B cell (primary cell): ENCODE data around the gene TNIK. TPM values are rescaled to one million over a fixed set of nuclear protein-coding genes. Genes with fewer than 3 reads are reported as not detected.

Experiments
- ATAC-seq: fragments of 200-7000 bp; cut with Tn5 transposase; one replicate; pipeline ENCODE4 v1.10.0; 2021; ENCODE audit warnings: low read depth, mild to moderate bottlenecking, moderate number of reproducible peaks, moderate library complexity
- CTCF ChIA-PET: fragments of 350-600 bp; sonication (Branson Sonifier 250); formaldehyde crosslinking; loops from one replicate; lab custom pipeline; 2021; ENCODE audit warnings: antibody characterized with exemption, inconsistent platforms; lab: Charles Lee
- POLR2A ChIA-PET: fragments of 350-600 bp; sonication (Branson Sonifier 250); formaldehyde crosslinking; loops from one replicate; lab custom pipeline; 2021; ENCODE audit warnings: antibody characterized with exemption; lab: Charles Lee
- DNase-seq: peaks from one replicate; pipeline ENCODE4 v3.0.0; 2013
- H2AFZ ChIP-seq: 2 replicates; pipeline ENCODE4 v1.6.1; 2012; ENCODE audit warnings: mild to moderate bottlenecking, low read depth, low read length; ENCODE audit not compliant: insufficient read depth, poor library complexity, severe bottlenecking
- H3K27ac ChIP-seq, 2 donors: 1 replicate in 1 of 2; 2 replicates in 1 of 2; pipeline ENCODE4 v1.5.1; 2012 to 2013; ENCODE audit warnings: low read length in 2 of 2, mild to moderate bottlenecking in 2 of 2, moderate library complexity in 1 of 2
- H3K27me3 ChIP-seq, 4 experiments: fragments of 200-600 bp in 1 of 4; sonication (generic) in 1 of 4; replicated peaks in 1 of 4; 1 replicate in 2 of 4; 2 replicates in 2 of 4; pipeline versions ENCODE4 v1.6.1 to v1.7.0; 2013 to 2016; ENCODE audit warnings: low read length in 3 of 4, mild to moderate bottlenecking in 2 of 4, mixed read lengths in 1 of 4, moderate library complexity in 1 of 4; ENCODE audit not compliant: insufficient read depth in 4 of 4, control insufficient read depth in 3 of 4; ENCODE audit errors: control extremely low read depth in 1 of 4
- H3K36me3 ChIP-seq, 2 experiments: replicated peaks in 1 of 2; 1 replicate in 1 of 2; 2 replicates in 1 of 2; pipeline versions ENCODE4 v1.6.1 to v1.7.1; 2013; ENCODE audit warnings: low read length in 1 of 2; ENCODE audit not compliant: insufficient read depth in 2 of 2, control insufficient read depth in 1 of 2; ENCODE audit errors: control extremely low read depth in 1 of 2, extremely low read depth in 1 of 2
- H3K4me1 ChIP-seq, 2 donors: fragments of 200-600 bp in 1 of 2; sonication (generic) in 1 of 2; 1 replicate in 1 of 2; 2 replicates in 1 of 2; pipeline versions ENCODE4 v1.5.1 to v1.6.1; 2013 to 2017; ENCODE audit warnings: low read length in 2 of 2; ENCODE audit not compliant: control insufficient read depth in 2 of 2, insufficient read depth in 2 of 2
- H3K4me2 ChIP-seq: replicated peaks from 2 replicates; pipeline ENCODE3; 2012; ENCODE audit warnings: mild to moderate bottlenecking, low read depth, low read length; ENCODE audit not compliant: poor library complexity, severe bottlenecking
- H3K4me3 ChIP-seq, 5 experiments: fragments of 200-600 bp in 1 of 5; sonication (generic) in 1 of 5; 1 replicate in 3 of 5; 2 replicates in 2 of 5; pipeline versions ENCODE4 v1.5.1 to v1.7.0; 2011 to 2016; ENCODE audit warnings: low read length in 4 of 5, mild to moderate bottlenecking in 4 of 5, low read depth in 2 of 5, control low read depth in 1 of 5, moderate library complexity in 1 of 5; ENCODE audit not compliant: insufficient read depth in 1 of 5; ENCODE audit errors: control extremely low read depth in 1 of 5, extremely low read depth in 1 of 5
- H3K79me2 ChIP-seq: fragments of 200-600 bp; sonication (generic); one replicate; pipeline ENCODE4 v1.6.0; 2016; ENCODE audit warnings: low read length; ENCODE audit not compliant: control insufficient read depth, insufficient read depth
- H3K9ac ChIP-seq: fragments of 200-600 bp; sonication (generic); 2 replicates; pipeline ENCODE4 v1.6.1; 2017; ENCODE audit warnings: mild to moderate bottlenecking, low read length, moderate library complexity
- H3K9me3 ChIP-seq, 3 donors: one replicate each; pipeline versions ENCODE4 v1.6.1 to v1.7.1; 2013; ENCODE audit warnings: low read length in 2 of 3; ENCODE audit not compliant: control insufficient read depth in 2 of 3, insufficient read depth in 1 of 3; ENCODE audit errors: control extremely low read depth in 1 of 3
- H4K20me1 ChIP-seq: 2 replicates; pipeline ENCODE4 v1.6.0; 2012; ENCODE audit warnings: mild to moderate bottlenecking, low read length; ENCODE audit not compliant: insufficient read depth, control insufficient read depth, poor library complexity, severe bottlenecking
- H3K27ac Mint-ChIP-seq: one replicate; pipeline ENCODE4 v1.8.0; 2021; ENCODE audit warnings: mixed read lengths
- H3K27me3 Mint-ChIP-seq: one replicate; pipeline ENCODE4 v1.8.0; 2021; ENCODE audit warnings: mixed read lengths
- H3K4me1 Mint-ChIP-seq: one replicate; pipeline ENCODE4 v1.8.0; 2021; ENCODE audit warnings: mixed read lengths
- H3K4me3 Mint-ChIP-seq: one replicate; pipeline ENCODE4 v1.8.0; 2021; ENCODE audit warnings: mixed read lengths
- H3K9me3 Mint-ChIP-seq: one replicate; pipeline ENCODE4 v1.8.0; 2022; ENCODE audit warnings: mixed read lengths; ENCODE audit not compliant: insufficient read depth
- EZH2 ChIP-seq: IDR thresholded peaks from 2 replicates; pipeline ENCODE4 v1.6.1; 2012; ENCODE audit warnings: borderline replicate concordance, low read depth, mild to moderate bottlenecking, moderate library complexity, low read length; ENCODE audit not compliant: insufficient read depth, poor library complexity, severe bottlenecking
- WGBS: methylation state at CpG from one replicate; pipeline ENCODE4 v1.1.5; 2013; ENCODE audit warnings: missing lambda C conversion rate; ENCODE audit not compliant: insufficient coverage; 5-methylcytosine and 5-hydroxymethylcytosine counted together
- intact Hi-C: fragments of 100-400 bp; cut with micrococcal nuclease; formaldehyde crosslinking; loops from one replicate; pipeline ENCODE4 v1.10.0; 2022
- polyA plus RNA-seq: library from polyadenylated mRNA; depleted of rRNA; stranded (reverse); fragments of >200 nt; gene quantifications from 2 replicates; pipeline ENCODE4 v1.2.3, GENCODE V29; 2012
- total RNA-seq, 2 donors: library from RNA; stranded (reverse); fragments of 120-200 nt in 1 of 2; gene quantifications; 1 replicate in 1 of 2; 2 replicates in 1 of 2; pipeline versions ENCODE4 v1.2.3 to v1.2.4, GENCODE V29; 2013 to 2022
- TF ChIP-seq, protein P1 (sequence below): fragments of 200-600 bp; IDR thresholded peaks from one replicate; pipeline ENCODE4 v1.8.0; 2022; ENCODE audit warnings: antibody characterized with exemption, mild to moderate bottlenecking

TNIK gene
- total and polyA plus RNA-seq, 2 donors (not counting 1 experiment from before 2014, with no cell fraction given) = 0.66 to 7.7 TPM

DNA sequence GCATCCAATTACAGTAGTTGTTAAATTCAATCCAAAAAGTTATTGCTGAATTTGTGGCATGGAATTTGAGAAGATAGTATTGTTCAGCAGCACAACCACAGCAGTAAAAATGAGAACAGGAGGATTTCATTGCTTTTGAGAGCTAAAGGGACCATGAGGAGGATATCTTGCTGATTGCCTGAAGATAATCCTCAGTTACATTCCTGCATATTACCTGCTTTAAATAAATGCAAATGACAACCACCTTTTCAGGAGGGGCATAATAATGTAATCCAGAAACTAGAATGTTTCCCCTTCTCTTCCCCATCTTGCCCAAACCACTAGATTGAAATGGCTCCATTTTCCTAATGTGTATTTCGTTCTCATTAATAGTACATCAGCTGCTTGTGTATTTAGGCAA lies 398.5 kb downstream of the TNIK start:
- H2AFZ ChIP-seq = no peak overlapping the region
- Mint-ChIP-seq H3K4me1 (no peaks in the 10 kb centered on the region), H3K27ac (no peak overlapping the region), H3K9me3 (no peaks in the 10 kb centered on the region), H3K4me3 (no peak overlapping the region), H3K27me3 (no peaks in the 10 kb centered on the region)
- no CpG with 5 or more reads among the region's 1 CpG for WGBS
- H3K36me3 ChIP-seq = no peaks in the 10 kb centered on the region
- H4K20me1 ChIP-seq = no peaks in the 10 kb centered on the region
- POLR2A ChIA-PET = no interaction called here
- no peak overlapping the region for H3K27ac ChIP-seq
- H3K4me2 ChIP-seq = no peak overlapping the region
- no peaks in the 10 kb centered on the region for H3K27me3 ChIP-seq
- intact Hi-C loops = no loop called here
- H3K79me2 ChIP-seq = no peaks in the 10 kb centered on the region
- H3K4me1 ChIP-seq = no peaks in the 10 kb centered on the region
- no peaks in the 10 kb centered on the region for H3K9me3 ChIP-seq
- TF ChIP-seq, protein P1, sequence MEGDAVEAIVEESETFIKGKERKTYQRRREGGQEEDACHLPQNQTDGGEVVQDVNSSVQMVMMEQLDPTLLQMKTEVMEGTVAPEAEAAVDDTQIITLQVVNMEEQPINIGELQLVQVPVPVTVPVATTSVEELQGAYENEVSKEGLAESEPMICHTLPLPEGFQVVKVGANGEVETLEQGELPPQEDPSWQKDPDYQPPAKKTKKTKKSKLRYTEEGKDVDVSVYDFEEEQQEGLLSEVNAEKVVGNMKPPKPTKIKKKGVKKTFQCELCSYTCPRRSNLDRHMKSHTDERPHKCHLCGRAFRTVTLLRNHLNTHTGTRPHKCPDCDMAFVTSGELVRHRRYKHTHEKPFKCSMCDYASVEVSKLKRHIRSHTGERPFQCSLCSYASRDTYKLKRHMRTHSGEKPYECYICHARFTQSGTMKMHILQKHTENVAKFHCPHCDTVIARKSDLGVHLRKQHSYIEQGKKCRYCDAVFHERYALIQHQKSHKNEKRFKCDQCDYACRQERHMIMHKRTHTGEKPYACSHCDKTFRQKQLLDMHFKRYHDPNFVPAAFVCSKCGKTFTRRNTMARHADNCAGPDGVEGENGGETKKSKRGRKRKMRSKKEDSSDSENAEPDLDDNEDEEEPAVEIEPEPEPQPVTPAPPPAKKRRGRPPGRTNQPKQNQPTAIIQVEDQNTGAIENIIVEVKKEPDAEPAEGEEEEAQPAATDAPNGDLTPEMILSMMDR = no peak
- TF ChIP-seq EZH2 = no peak
- no peak overlapping the region for H3K9ac ChIP-seq
- DNase-seq (no peak), ATAC-seq (no peak)
- H3K4me3 ChIP-seq = no peak overlapping the region
- CTCF ChIA-PET = no interaction called here

DNA sequence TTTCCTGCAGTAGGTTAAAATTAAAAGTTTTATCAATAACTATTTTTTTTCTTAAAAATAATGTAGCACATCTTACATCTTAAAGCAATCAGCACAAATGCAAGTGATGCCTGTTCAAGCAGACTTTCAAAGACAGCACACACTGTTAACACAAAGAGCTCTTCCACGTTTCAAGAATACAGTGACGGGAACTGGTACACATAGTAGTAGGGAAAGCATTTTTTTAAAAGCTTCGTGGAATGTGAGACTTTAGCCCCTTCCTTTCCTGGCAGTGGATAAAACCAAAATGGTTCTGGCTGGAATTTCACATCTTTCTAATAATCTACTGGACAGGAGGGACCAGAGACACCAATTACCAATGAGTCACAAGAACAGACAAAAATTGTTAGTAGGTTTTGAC lies 400.2 kb downstream of the TNIK start:
- Histone ChIP-seq H3K9me3 (no peaks in the 10 kb centered on the region), H4K20me1 (no peaks in the 10 kb centered on the region), H3K79me2 (no peaks in the 10 kb centered on the region), H3K4me3 (no peak overlapping the region), H3K4me1 (no peaks in the 10 kb centered on the region), H3K27ac (no peak overlapping the region), H3K27me3 (no peaks in the 10 kb centered on the region), H3K36me3 (no peaks in the 10 kb centered on the region), H3K4me2 (no peak overlapping the region), H2AFZ (no peak overlapping the region), H3K9ac (no peak overlapping the region)
- ChIA-PET POLR2A (no interaction called here), CTCF (no interaction called here)
- no peak for TF ChIP-seq EZH2
- TF ChIP-seq, protein P1 = no peak
- Mint-ChIP-seq H3K9me3 (no peaks in the 10 kb centered on the region), H3K27ac (no peak overlapping the region), H3K27me3 (no peaks in the 10 kb centered on the region), H3K4me3 (no peak overlapping the region), H3K4me1 (no peaks in the 10 kb centered on the region)
- no peak for ATAC-seq
- DNase-seq = no peak
- intact Hi-C loops = no loop called here
- WGBS = no CpG with 5 or more reads among the region's 3 CpGs
